K562 (cell line): ENCODE data around the gene SIGLEC6. TPM values are rescaled to one million over a fixed set of nuclear protein-coding genes. Genes with fewer than 3 reads are reported as not detected.

Experiments
- BACH1 ChIP-seq: fragments of 200-800 bp; sonication (Bioruptor generic); IDR thresholded peaks from 2 replicates; pipeline ENCODE4 v1.6.1; 2016; ENCODE audit warnings: missing genetic modification characterization, missing compliant biosample characterization
- CEBPG ChIP-seq, 3 experiments: fragments of 200-800 bp in 1 of 3; sonication (Bioruptor generic) in 1 of 3; sonication (generic) in 1 of 3; formaldehyde crosslinking in 1 of 3; IDR thresholded peaks in 2 of 3; conservative IDR thresholded peaks in 1 of 3; 2 replicates each; pipeline versions ENCODE4 v1.6.1 to v1.8.0; 2016 to 2022; ENCODE audit warnings: missing compliant biosample characterization in 2 of 3, missing genetic modification characterization in 2 of 3, mild to moderate bottlenecking in 1 of 3, missing genetic modification reagents in 1 of 3
- CTCFL ChIP-seq: IDR thresholded peaks from 2 replicates; pipeline ENCODE4 v1.6.1; 2011; ENCODE audit warnings: borderline replicate concordance, low read depth, mild to moderate bottlenecking, moderate library complexity, low read length; ENCODE audit not compliant: insufficient read depth, poor library complexity, severe bottlenecking
- E2F3 ChIP-seq: fragments of 250-450 bp; sonication (Bioruptor Pico); IDR thresholded peaks from 2 replicates; pipeline ENCODE4 v1.4.0; 2020; ENCODE audit warnings: mild to moderate bottlenecking
- EGR1 ChIP-seq: fragments of 450-650 bp; conservative IDR thresholded peaks from 2 replicates; pipeline ENCODE4 v1.6.1; 2017; ENCODE audit warnings: mild to moderate bottlenecking
- FOXK2 ChIP-seq, 2 experiments: fragments of 450-650 bp; IDR thresholded peaks in 1 of 2; conservative IDR thresholded peaks in 1 of 2; 2 replicates each; pipeline ENCODE4 v1.6.1; 2016; ENCODE audit warnings: low read depth in 2 of 2, mild to moderate bottlenecking in 1 of 2
- ILK ChIP-seq: fragments of 450-650 bp; IDR thresholded peaks from 2 replicates; pipeline ENCODE4 v1.6.1; 2016; ENCODE audit warnings: missing genetic modification characterization, low read depth, mild to moderate bottlenecking, missing compliant biosample characterization, moderate library complexity, borderline replicate concordance
- KLF1 ChIP-seq: fragments of 450-650 bp; IDR thresholded peaks from 2 replicates; pipeline ENCODE4 v1.6.1; 2016; ENCODE audit warnings: missing genetic modification characterization, missing compliant biosample characterization
- MCM3 ChIP-seq: fragments of 450-650 bp; IDR thresholded peaks from 2 replicates; pipeline ENCODE4 v1.6.1; 2016
- NBN ChIP-seq: fragments of 450-650 bp; IDR thresholded peaks from 2 replicates; pipeline ENCODE4 v1.6.1; 2016; ENCODE audit warnings: low read depth, mild to moderate bottlenecking
- OTX1 ChIP-seq: fragments of 450-650 bp; formaldehyde crosslinking; IDR thresholded peaks from 2 replicates; pipeline ENCODE4 v1.4.0; 2022; ENCODE audit warnings: mild to moderate bottlenecking
- POLR2AphosphoS2 ChIP-seq: IDR thresholded peaks from 2 replicates; pipeline ENCODE4 v1.6.1; 2012; ENCODE audit warnings: low read length, improper control_type of control experiment
- RERE ChIP-seq: sonication (generic); formaldehyde crosslinking; IDR thresholded peaks from 2 replicates; pipeline ENCODE4 v1.8.0; 2023; ENCODE audit warnings: missing genetic modification reagents, mild to moderate bottlenecking, borderline replicate concordance
- TAF1 ChIP-seq: IDR thresholded peaks from 2 replicates; pipeline ENCODE4 v1.6.1; 2011; ENCODE audit warnings: mild to moderate bottlenecking, low read length, moderate library complexity; ENCODE audit not compliant: insufficient read depth, control insufficient read depth, severe bottlenecking; ENCODE audit errors: extremely low read depth
- TAF15 ChIP-seq: fragments of 200-400 bp; formaldehyde crosslinking; IDR thresholded peaks from 2 replicates; pipeline ENCODE4 v1.6.1; 2017; ENCODE audit warnings: mild to moderate bottlenecking, low read depth, low read length, moderate library complexity
- TBL1XR1 ChIP-seq, 2 experiments: IDR thresholded peaks; 2 replicates each; pipeline ENCODE4 v1.6.1; 2012; ENCODE audit warnings: improper control_type of control experiment in 2 of 2, low read length in 2 of 2, mild to moderate bottlenecking in 1 of 2
- TCFL5 ChIP-seq: fragments of 250-450 bp; sonication (Bioruptor Pico); conservative IDR thresholded peaks from 2 replicates; pipeline ENCODE4 v1.6.1; 2021; ENCODE audit warnings: mild to moderate bottlenecking, moderate library complexity, matching md5 sums
- THRA ChIP-seq: fragments of 450-650 bp; IDR thresholded peaks from 2 replicates; pipeline ENCODE4 v1.6.1; 2017; ENCODE audit warnings: mild to moderate bottlenecking, moderate library complexity
- ZEB2 ChIP-seq: fragments of 450-650 bp; IDR thresholded peaks from 2 replicates; pipeline ENCODE4 v1.6.1; 2016
- polyA plus RNA-seq, 8 experiments: library from polyadenylated mRNA; depleted of rRNA in 4 of 8; stranded (reverse) in 5 of 8; unstranded in 3 of 8; fragments of >200 nt; fragmentation: Nextera tagmentation in 2 of 8; fragmentation: Illumina TruSeq in 1 of 8; extraction: Ambion mirVana in 2 of 8; extraction: Trizol in 1 of 8; gene quantifications; 2 replicates each; pipeline versions ENCODE4 v1.2.1 to v1.2.3, GENCODE V29; 2011 to 2014; ENCODE audit warnings: inconsistent platforms in 1 of 8, missing spikeins in 1 of 8
- total RNA-seq, 7 experiments: library from RNA; depleted of rRNA in 6 of 7; stranded (reverse); fragments of >200 nt in 6 of 7; fragmentation: Illumina TruSeq in 2 of 7; extraction: Trizol in 2 of 7; gene quantifications; 2 replicates each; pipeline versions ENCODE4 v1.2.1 to v1.2.3, GENCODE V29; 2011 to 2021; ENCODE audit warnings: low replicate concordance in 1 of 7

Gene SIGLEC6
- total and polyA plus RNA-seq, 9 of the 15 experiments (the other 6 are each of a cell fraction or from before 2014, with no cell fraction given): 0.03 to 17.5 (median 0.71) TPM

GRCh38 chr19:51552996-51553725 lies 21.7 kb upstream of the SIGLEC6 start (continued):
- TF ChIP-seq E2F3 (CRISPR knock-in tag) (no peak), TAF1 (no peak), NBN (peak; percentile 31; the same call in 1 of the 2 replicates), BACH1 (tag) (peak; percentile 78), TAF15 (no peak), ZEB2 (peak; percentile 42), FOXK2 (conservative IDR thresholded peaks at IDR 0.05 in 1 of 2, IDR thresholded peaks at IDR 0.05 in 1 of 2; ENCODE audit: low read depth in 2 of 2) (peak; percentile 39 to 57), KLF1 (tag) (no peak), CTCFL (no peak), EGR1 (peak; percentile 80), ILK (tag) (no peak), THRA (no peak), TCFL5 (CRISPR knock-in tag) (no peak), RERE (CRISPR knock-in tag) (peak; percentile 57; the same call in 1 of the 2 replicates), CEBPG (CRISPR knock-in tag; IDR thresholded peaks at IDR 0.05) (no peak), CEBPG (tag; conservative IDR thresholded peaks at IDR 0.05 in 1 of 2, IDR thresholded peaks at IDR 0.05 in 1 of 2) (no peak), TBL1XR1 (IDR thresholded peaks at IDR 0.05; ENCODE audit: low read length in 2 of 2) (peak in 1 of 2 experiments; percentile 14; a peak in 2 of 4 replicates), MCM3 (no peak), POLR2AphosphoS2 (peak; percentile 83; the same call in 1 of the 2 replicates), OTX1 (no peak)
